Measurements from ENCODE around the gene KIF13A. TPM values are rescaled to one million over a fixed set of nuclear protein-coding genes. Genes with fewer than 3 reads are reported as not detected.

Gene KIF13A
- total and polyA plus RNA-seq, 9 of the 15 experiments (the other 6 are each of a cell fraction or from before 2014, with no cell fraction given) = 3.6 to 44.3 (median 29.7) TPM

DNA sequence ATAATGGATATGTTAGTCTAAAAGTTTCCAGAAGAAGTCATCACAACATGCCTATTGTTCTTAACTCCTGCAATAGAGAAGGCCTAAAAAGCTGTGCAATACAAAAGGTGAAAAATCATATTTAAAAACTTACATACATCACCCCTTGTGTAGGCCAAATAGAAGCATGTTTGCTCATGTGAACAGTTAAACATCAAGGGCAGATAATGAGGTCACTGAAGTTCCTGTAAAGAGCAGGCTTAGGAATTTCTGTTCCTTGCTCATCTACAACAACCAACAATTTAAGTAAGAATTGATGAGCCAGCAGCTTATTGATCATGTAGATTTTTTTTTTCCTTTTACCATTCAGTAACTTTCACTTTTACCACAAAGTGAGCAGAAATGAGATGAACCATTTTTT is 273.3 kb downstream of the KIF13A start (continued):
- TF ChIP-seq, protein P1, sequence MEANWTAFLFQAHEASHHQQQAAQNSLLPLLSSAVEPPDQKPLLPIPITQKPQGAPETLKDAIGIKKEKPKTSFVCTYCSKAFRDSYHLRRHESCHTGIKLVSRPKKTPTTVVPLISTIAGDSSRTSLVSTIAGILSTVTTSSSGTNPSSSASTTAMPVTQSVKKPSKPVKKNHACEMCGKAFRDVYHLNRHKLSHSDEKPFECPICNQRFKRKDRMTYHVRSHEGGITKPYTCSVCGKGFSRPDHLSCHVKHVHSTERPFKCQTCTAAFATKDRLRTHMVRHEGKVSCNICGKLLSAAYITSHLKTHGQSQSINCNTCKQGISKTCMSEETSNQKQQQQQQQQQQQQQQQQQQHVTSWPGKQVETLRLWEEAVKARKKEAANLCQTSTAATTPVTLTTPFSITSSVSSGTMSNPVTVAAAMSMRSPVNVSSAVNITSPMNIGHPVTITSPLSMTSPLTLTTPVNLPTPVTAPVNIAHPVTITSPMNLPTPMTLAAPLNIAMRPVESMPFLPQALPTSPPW (CRISPR knock-in tag; IDR thresholded peaks at IDR 0.05) = no peak
- TF ChIP-seq BRD4 (IDR thresholded peaks at IDR 0.05) = no peak; the same call in 1 of the 2 replicates
- no peak for TF ChIP-seq FIP1L1 (IDR thresholded peaks at IDR 0.05; ENCODE audit: low read depth, low read length, poor library complexity, severe bottlenecking)
- TF ChIP-seq, protein P2, sequence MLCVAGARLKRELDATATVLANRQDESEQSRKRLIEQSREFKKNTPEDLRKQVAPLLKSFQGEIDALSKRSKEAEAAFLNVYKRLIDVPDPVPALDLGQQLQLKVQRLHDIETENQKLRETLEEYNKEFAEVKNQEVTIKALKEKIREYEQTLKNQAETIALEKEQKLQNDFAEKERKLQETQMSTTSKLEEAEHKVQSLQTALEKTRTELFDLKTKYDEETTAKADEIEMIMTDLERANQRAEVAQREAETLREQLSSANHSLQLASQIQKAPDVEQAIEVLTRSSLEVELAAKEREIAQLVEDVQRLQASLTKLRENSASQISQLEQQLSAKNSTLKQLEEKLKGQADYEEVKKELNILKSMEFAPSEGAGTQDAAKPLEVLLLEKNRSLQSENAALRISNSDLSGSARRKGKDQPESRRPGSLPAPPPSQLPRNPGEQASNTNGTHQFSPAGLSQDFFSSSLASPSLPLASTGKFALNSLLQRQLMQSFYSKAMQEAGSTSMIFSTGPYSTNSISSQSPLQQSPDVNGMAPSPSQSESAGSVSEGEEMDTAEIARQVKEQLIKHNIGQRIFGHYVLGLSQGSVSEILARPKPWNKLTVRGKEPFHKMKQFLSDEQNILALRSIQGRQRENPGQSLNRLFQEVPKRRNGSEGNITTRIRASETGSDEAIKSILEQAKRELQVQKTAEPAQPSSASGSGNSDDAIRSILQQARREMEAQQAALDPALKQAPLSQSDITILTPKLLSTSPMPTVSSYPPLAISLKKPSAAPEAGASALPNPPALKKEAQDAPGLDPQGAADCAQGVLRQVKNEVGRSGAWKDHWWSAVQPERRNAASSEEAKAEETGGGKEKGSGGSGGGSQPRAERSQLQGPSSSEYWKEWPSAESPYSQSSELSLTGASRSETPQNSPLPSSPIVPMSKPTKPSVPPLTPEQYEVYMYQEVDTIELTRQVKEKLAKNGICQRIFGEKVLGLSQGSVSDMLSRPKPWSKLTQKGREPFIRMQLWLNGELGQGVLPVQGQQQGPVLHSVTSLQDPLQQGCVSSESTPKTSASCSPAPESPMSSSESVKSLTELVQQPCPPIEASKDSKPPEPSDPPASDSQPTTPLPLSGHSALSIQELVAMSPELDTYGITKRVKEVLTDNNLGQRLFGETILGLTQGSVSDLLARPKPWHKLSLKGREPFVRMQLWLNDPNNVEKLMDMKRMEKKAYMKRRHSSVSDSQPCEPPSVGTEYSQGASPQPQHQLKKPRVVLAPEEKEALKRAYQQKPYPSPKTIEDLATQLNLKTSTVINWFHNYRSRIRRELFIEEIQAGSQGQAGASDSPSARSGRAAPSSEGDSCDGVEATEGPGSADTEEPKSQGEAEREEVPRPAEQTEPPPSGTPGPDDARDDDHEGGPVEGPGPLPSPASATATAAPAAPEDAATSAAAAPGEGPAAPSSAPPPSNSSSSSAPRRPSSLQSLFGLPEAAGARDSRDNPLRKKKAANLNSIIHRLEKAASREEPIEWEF (CRISPR knock-in tag; IDR thresholded peaks at IDR 0.05) = no peak; the same call in 1 of the 2 replicates
- TF ChIP-seq, protein P3, sequence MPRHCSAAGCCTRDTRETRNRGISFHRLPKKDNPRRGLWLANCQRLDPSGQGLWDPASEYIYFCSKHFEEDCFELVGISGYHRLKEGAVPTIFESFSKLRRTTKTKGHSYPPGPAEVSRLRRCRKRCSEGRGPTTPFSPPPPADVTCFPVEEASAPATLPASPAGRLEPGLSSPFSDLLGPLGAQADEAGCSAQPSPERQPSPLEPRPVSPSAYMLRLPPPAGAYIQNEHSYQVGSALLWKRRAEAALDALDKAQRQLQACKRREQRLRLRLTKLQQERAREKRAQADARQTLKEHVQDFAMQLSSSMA (CRISPR knock-in tag; IDR thresholded peaks at IDR 0.05) = no peak
- no peak for TF ChIP-seq RHOXF2B (CRISPR knock-in tag; conservative IDR thresholded peaks at IDR 0.05)
- no peak for TF ChIP-seq NR2C2 (CRISPR knock-in tag; IDR thresholded peaks at IDR 0.05)
- peak; percentile 14; the same call in 1 of the 2 replicates for TF ChIP-seq NR2C2 (tag; IDR thresholded peaks at IDR 0.05)
- TF ChIP-seq SMAD3 (CRISPR knock-in tag; conservative IDR thresholded peaks at IDR 0.05) = no peak
- TF ChIP-seq RBM17 (IDR thresholded peaks at IDR 0.05; ENCODE audit: borderline replicate concordance, low read depth, low read length) = no peak
- TF ChIP-seq, protein P4, sequence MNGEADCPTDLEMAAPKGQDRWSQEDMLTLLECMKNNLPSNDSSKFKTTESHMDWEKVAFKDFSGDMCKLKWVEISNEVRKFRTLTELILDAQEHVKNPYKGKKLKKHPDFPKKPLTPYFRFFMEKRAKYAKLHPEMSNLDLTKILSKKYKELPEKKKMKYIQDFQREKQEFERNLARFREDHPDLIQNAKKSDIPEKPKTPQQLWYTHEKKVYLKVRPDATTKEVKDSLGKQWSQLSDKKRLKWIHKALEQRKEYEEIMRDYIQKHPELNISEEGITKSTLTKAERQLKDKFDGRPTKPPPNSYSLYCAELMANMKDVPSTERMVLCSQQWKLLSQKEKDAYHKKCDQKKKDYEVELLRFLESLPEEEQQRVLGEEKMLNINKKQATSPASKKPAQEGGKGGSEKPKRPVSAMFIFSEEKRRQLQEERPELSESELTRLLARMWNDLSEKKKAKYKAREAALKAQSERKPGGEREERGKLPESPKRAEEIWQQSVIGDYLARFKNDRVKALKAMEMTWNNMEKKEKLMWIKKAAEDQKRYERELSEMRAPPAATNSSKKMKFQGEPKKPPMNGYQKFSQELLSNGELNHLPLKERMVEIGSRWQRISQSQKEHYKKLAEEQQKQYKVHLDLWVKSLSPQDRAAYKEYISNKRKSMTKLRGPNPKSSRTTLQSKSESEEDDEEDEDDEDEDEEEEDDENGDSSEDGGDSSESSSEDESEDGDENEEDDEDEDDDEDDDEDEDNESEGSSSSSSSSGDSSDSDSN (IDR thresholded peaks at IDR 0.05; ENCODE audit: borderline replicate concordance in 1 of 2, low read depth in 2 of 2, low read length in 2 of 2) = no peak
- TF ChIP-seq JUND (IDR thresholded peaks at IDR 0.05; ENCODE audit: borderline replicate concordance, low read depth, low read length) = peak; percentile 71
- TF ChIP-seq JUND (tag; IDR thresholded peaks at IDR 0.05; ENCODE audit: borderline replicate concordance, low read depth, low read length) = peak; percentile 67; the same call in 2 of the 3 replicates
- TF ChIP-seq, protein P5, sequence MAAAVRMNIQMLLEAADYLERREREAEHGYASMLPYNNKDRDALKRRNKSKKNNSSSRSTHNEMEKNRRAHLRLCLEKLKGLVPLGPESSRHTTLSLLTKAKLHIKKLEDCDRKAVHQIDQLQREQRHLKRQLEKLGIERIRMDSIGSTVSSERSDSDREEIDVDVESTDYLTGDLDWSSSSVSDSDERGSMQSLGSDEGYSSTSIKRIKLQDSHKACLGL (CRISPR knock-in tag; IDR thresholded peaks at IDR 0.05; ENCODE audit: borderline replicate concordance, poor library complexity, severe bottlenecking) = no peak
- TF ChIP-seq HDAC3 (IDR thresholded peaks at IDR 0.05; ENCODE audit: borderline replicate concordance, partially characterized antibody) = no peak
- TF ChIP-seq POLR2B (IDR thresholded peaks at IDR 0.05; ENCODE audit: low read depth, partially characterized antibody) = no peak
- TF ChIP-seq ZNF212 (CRISPR knock-in tag; IDR thresholded peaks at IDR 0.05) = no peak
- TF ChIP-seq HNRNPLL (IDR thresholded peaks at IDR 0.05; ENCODE audit: low read depth, low read length, poor library complexity, severe bottlenecking) = no peak
